Smooth muscle cell (in vitro differentiated cells): ENCODE data around the gene MTFR2. TPM values are rescaled to one million over a fixed set of nuclear protein-coding genes. Genes with fewer than 3 reads are reported as not detected.

Experiments used
- DNase-seq: peaks from one replicate; lab custom pipeline; 2025; ENCODE audit not compliant: unreplicated experiment; lab: John Stamatoyannopoulos, UW
- H2AFZ ChIP-seq: fragments of 200-600 bp; sonication (generic); 2 replicates; pipeline ENCODE4 v1.6.0; 2016; ENCODE audit warnings: antibody characterized with exemption, low read depth, mild to moderate bottlenecking
- H3F3A ChIP-seq: fragments of 200-600 bp; sonication (generic); 2 replicates; pipeline ENCODE4 v1.6.0; 2017; ENCODE audit warnings: antibody characterized with exemption, low read depth
- H3K27ac ChIP-seq: fragments of 200-600 bp; sonication (generic); 2 replicates; pipeline ENCODE4 v1.5.1; 2016; ENCODE audit warnings: low read depth, mild to moderate bottlenecking
- H3K27me3 ChIP-seq: fragments of 200-600 bp; sonication (generic); 2 replicates; pipeline ENCODE4 v1.6.1; 2016; ENCODE audit warnings: low read depth, mild to moderate bottlenecking
- H3K36me3 ChIP-seq: fragments of 200-600 bp; sonication (generic); 2 replicates; pipeline ENCODE4 v1.5.1; 2016; ENCODE audit warnings: low read depth
- H3K4me1 ChIP-seq: fragments of 200-600 bp; sonication (generic); 2 replicates; pipeline ENCODE4 v1.5.1; 2016; ENCODE audit warnings: low read depth
- H3K4me2 ChIP-seq: fragments of 200-600 bp; sonication (generic); 2 replicates; pipeline ENCODE4 v1.6.0; 2016; ENCODE audit warnings: mild to moderate bottlenecking
- H3K4me3 ChIP-seq: fragments of 200-600 bp; sonication (generic); 2 replicates; pipeline ENCODE4 v1.5.1; 2016; ENCODE audit warnings: mild to moderate bottlenecking
- H3K79me2 ChIP-seq: fragments of 200-600 bp; sonication (generic); 2 replicates; pipeline ENCODE4 v1.6.0; 2016; ENCODE audit warnings: low read depth, mild to moderate bottlenecking
- H3K9ac ChIP-seq: fragments of 200-600 bp; sonication (generic); 2 replicates; pipeline ENCODE4 v1.6.0; 2016; ENCODE audit warnings: low read depth
- H3K9me3 ChIP-seq: fragments of 200-600 bp; sonication (generic); replicated peaks from 2 replicates; pipeline ENCODE4 v1.5.1; 2016; ENCODE audit warnings: low read depth
- H4K20me1 ChIP-seq: fragments of 200-600 bp; sonication (generic); 2 replicates; pipeline ENCODE4 v1.6.0; 2016; ENCODE audit warnings: low read depth
- WGBS: methylation state at CpG from one replicate; pipeline ENCODE4 v1.1.7; 2016; ENCODE audit warnings: low lambda C conversion rate; 5-methylcytosine and 5-hydroxymethylcytosine counted together
- polyA plus RNA-seq: library from polyadenylated mRNA; unstranded; fragments of >200 nt; fragmentation: Nextera tagmentation; extraction: Ambion mirVana; gene quantifications from 2 replicates; pipeline ENCODE4 v1.2.1, GENCODE V29; 2016
- total RNA-seq: library from RNA; depleted of rRNA; stranded (reverse); fragments of >200 nt; gene quantifications from 2 replicates; pipeline ENCODE4 v1.2.3, GENCODE V29; 2014
- TF ChIP-seq, protein P1 (sequence below): fragments of 200-600 bp; sonication (generic); IDR thresholded peaks from 2 replicates; pipeline ENCODE4 v1.5.1; 2017; ENCODE audit warnings: borderline replicate concordance, mild to moderate bottlenecking, antibody characterized with exemption; ENCODE audit not compliant: insufficient read depth, poor library complexity, severe bottlenecking

Gene MTFR2
- total and polyA plus RNA-seq, 2 experiments from 2014 or later: 2.7 to 10.9 TPM

DNA sequence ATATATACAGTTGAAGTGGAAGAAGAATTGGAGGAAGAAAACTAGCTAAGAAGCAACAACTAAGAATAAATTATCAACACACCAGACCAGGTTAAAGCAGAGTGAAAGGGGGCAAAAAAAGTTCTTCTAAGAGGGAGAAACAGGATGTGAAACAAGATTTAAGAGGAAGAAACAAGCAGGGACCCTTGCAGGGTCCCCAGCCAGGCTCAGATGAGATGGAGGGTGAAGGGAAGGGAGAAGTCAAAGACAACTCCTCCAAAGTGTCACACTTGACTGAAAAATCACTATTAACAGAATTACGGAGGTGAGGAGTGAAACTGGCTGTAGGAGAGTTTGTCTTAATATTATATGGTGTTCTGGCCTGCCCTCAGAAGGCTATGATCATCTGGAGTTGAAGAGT is 65.4 kb downstream of the MTFR2 start:
- TF ChIP-seq, protein P1, sequence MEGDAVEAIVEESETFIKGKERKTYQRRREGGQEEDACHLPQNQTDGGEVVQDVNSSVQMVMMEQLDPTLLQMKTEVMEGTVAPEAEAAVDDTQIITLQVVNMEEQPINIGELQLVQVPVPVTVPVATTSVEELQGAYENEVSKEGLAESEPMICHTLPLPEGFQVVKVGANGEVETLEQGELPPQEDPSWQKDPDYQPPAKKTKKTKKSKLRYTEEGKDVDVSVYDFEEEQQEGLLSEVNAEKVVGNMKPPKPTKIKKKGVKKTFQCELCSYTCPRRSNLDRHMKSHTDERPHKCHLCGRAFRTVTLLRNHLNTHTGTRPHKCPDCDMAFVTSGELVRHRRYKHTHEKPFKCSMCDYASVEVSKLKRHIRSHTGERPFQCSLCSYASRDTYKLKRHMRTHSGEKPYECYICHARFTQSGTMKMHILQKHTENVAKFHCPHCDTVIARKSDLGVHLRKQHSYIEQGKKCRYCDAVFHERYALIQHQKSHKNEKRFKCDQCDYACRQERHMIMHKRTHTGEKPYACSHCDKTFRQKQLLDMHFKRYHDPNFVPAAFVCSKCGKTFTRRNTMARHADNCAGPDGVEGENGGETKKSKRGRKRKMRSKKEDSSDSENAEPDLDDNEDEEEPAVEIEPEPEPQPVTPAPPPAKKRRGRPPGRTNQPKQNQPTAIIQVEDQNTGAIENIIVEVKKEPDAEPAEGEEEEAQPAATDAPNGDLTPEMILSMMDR: no peak
- WGBS: 94% methylated on average over 1 of the region's 1 CpG

DNA sequence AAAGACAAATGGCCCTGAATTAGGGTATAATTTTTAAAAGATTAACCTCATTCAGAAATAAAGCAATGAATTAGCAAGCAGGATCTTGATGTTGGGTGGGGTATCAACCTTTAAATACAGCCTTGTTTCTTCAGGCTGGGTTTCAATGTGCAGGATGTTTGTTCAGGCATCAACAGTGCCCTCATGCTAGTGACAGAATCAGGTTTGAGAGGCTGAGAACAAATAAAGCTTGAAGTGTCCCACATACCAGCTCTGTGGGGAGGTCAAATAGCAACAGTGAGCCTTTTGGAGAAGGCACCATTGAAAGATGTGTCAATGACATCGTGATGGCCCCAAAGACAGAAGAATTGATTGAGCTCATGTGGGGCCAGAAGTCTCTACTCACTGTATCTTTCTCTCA is 68.2 kb downstream of the MTFR2 start:
- Histone ChIP-seq H3K4me3 (no peak overlapping the region), H3K4me2 (no peak overlapping the region), H3K27me3 (no peaks in the 10 kb centered on the region), H3K9me3 (no peaks in the 10 kb centered on the region), H2AFZ (no peak overlapping the region), H3F3A (peaks cover 13% of the 10 kb centered on the region), H3K9ac (no peak overlapping the region), H3K36me3 (peaks cover 23% of the 10 kb centered on the region), H3K27ac (no peak overlapping the region), H3K79me2 (no peaks in the 10 kb centered on the region), H3K4me1 (no peaks in the 10 kb centered on the region), H4K20me1 (no peaks in the 10 kb centered on the region)
- TF ChIP-seq, protein P1: no peak
- DNase-seq: no peak
- 100% methylated on average over 1 of the region's 1 CpG for WGBS

More for the DNA sequence above, 65.4 kb downstream of the MTFR2 start:
- Histone ChIP-seq H3K9me3 (no peaks in the 10 kb centered on the region), H3F3A (peaks cover 29% of the 10 kb centered on the region), H3K27me3 (no peaks in the 10 kb centered on the region), H3K79me2 (no peaks in the 10 kb centered on the region), H3K27ac (no peak overlapping the region), H3K9ac (no peak overlapping the region), H4K20me1 (no peaks in the 10 kb centered on the region), H2AFZ (no peak overlapping the region), H3K4me1 (peaks cover 14% of the 10 kb centered on the region), H3K36me3 (peaks cover 14% of the 10 kb centered on the region), H3K4me3 (no peak overlapping the region), H3K4me2 (no peak overlapping the region)
- no peak for DNase-seq

DNA sequence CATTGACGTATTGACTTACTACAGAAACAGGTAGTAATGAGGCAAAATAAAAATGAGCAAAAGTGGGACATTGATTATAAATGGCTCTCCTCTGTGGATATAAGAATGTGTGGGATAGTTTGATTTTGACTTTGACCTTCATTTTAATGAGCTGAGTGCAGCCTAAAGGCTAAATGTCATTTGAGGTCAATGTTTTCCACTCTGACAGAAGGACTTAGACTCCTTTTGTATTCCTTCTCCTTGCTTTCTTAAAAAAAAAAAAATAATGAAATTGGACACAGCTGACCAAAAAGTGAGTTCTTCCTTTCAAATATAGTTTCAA is 68.6 kb downstream of the MTFR2 start:
- 97% methylated on average over 1 of the region's 1 CpG for WGBS

More for the DNA sequence above, 68.6 kb downstream of the MTFR2 start:
- H3K4me3 ChIP-seq: no peak overlapping the region
- no peaks in the 10 kb centered on the region for H3K79me2 ChIP-seq
- H3K4me1 ChIP-seq: no peaks in the 10 kb centered on the region
- peaks cover 23% of the 10 kb centered on the region for H3K36me3 ChIP-seq
- no peak overlapping the region for H3K4me2 ChIP-seq
- TF ChIP-seq, protein P1: no peak
- no peak overlapping the region for H3K27ac ChIP-seq
- H3K27me3 ChIP-seq: no peaks in the 10 kb centered on the region
- no peaks in the 10 kb centered on the region for H3K9me3 ChIP-seq
- peaks cover 9% of the 10 kb centered on the region for H3F3A ChIP-seq
- no peak for DNase-seq
- no peak overlapping the region for H2AFZ ChIP-seq
- no peak overlapping the region for H3K9ac ChIP-seq
- no peaks in the 10 kb centered on the region for H4K20me1 ChIP-seq

Other genes starting within 250 kb of the MTFR2 start
- 151 and 193 TPM in 2 replicates for gene BCLAF1, start 39.5 kb upstream of the MTFR2 start, total RNA-seq
- gene BCLAF1, start 39.5 kb upstream of the MTFR2 start, polyA plus RNA-seq: 61.1 and 68.2 TPM in 2 replicates